B cell (primary cell): ENCODE measurements around the gene KDM3B.

Experiments used
- CTCF ChIP-seq: fragments of 200-600 bp; IDR thresholded peaks from one replicate; pipeline ENCODE4 v1.8.0; 2022; ENCODE audit warnings: antibody characterized with exemption, mild to moderate bottlenecking
- EZH2 ChIP-seq: IDR thresholded peaks from 2 replicates; pipeline ENCODE4 v1.6.1; 2012; ENCODE audit warnings: borderline replicate concordance, low read depth, mild to moderate bottlenecking, moderate library complexity, low read length; ENCODE audit not compliant: insufficient read depth, poor library complexity, severe bottlenecking

GRCh38 chr5:138351517-138351916, 968 bp upstream of the KDM3B start:
- TF ChIP-seq CTCF (no peak), EZH2 (no peak)
